HEK293 (cell line): ENCODE measurements around the gene PLEKHA3.

Experiments
- KLF1 ChIP-seq: fragments of 450-650 bp; formaldehyde crosslinking; IDR thresholded peaks from 2 replicates; pipeline ENCODE4 v1.5.1; 2016; ENCODE audit warnings: missing biosample characterization, missing genetic modification characterization
- KLF10 ChIP-seq: fragments of 450-650 bp; IDR thresholded peaks from 2 replicates; pipeline ENCODE4 v1.5.1; 2018; ENCODE audit warnings: missing biosample characterization, mild to moderate bottlenecking, missing genetic modification characterization
- MZF1 ChIP-seq: fragments of 450-650 bp; formaldehyde crosslinking; IDR thresholded peaks from 2 replicates; pipeline ENCODE4 v1.5.1; 2017; ENCODE audit warnings: missing biosample characterization, missing genetic modification characterization, borderline replicate concordance
- PBX3 ChIP-seq: sonication (generic); formaldehyde crosslinking; IDR thresholded peaks from 2 replicates; pipeline ENCODE4 v1.8.1; 2022; ENCODE audit warnings: mild to moderate bottlenecking, moderate library complexity, missing genetic modification reagents
- SP2 ChIP-seq: fragments of 450-650 bp; formaldehyde crosslinking; IDR thresholded peaks from 2 replicates; pipeline ENCODE4 v1.5.1; 2016; ENCODE audit warnings: missing biosample characterization, missing genetic modification characterization
- SP3 ChIP-seq: fragments of 450-650 bp; formaldehyde crosslinking; IDR thresholded peaks from 2 replicates; pipeline ENCODE4 v1.5.1; 2016; ENCODE audit warnings: missing biosample characterization, missing genetic modification characterization
- SP7 ChIP-seq: fragments of 450-650 bp; formaldehyde crosslinking; IDR thresholded peaks from 2 replicates; pipeline ENCODE4 v1.5.1; 2016; ENCODE audit warnings: missing biosample characterization, missing genetic modification characterization
- WT1 ChIP-seq: fragments of 450-650 bp; formaldehyde crosslinking; IDR thresholded peaks from 2 replicates; pipeline ENCODE4 v1.5.1; 2016; ENCODE audit warnings: missing biosample characterization, missing genetic modification characterization
- ZFHX2 ChIP-seq: fragments of 450-650 bp; formaldehyde crosslinking; conservative IDR thresholded peaks from 2 replicates; pipeline ENCODE4 v1.5.1; 2016; ENCODE audit warnings: missing biosample characterization, missing genetic modification characterization
- ZFP37 ChIP-seq: fragments of 450-650 bp; formaldehyde crosslinking; IDR thresholded peaks from 2 replicates; pipeline ENCODE4 v1.5.1; 2016; ENCODE audit warnings: missing biosample characterization, missing genetic modification characterization
- ZFP69B ChIP-seq: fragments of 450-650 bp; formaldehyde crosslinking; IDR thresholded peaks from 2 replicates; pipeline ENCODE4 v1.5.1; 2016; ENCODE audit warnings: missing biosample characterization, missing genetic modification characterization
- ZNF239 ChIP-seq: fragments of 450-650 bp; formaldehyde crosslinking; IDR thresholded peaks from 2 replicates; pipeline ENCODE4 v1.5.1; 2016; ENCODE audit warnings: missing biosample characterization, missing genetic modification characterization
- ZNF292 ChIP-seq: fragments of 450-650 bp; formaldehyde crosslinking; IDR thresholded peaks from 2 replicates; pipeline ENCODE4 v1.5.1; 2016; ENCODE audit warnings: low read depth, missing biosample characterization, missing genetic modification characterization, borderline replicate concordance
- ZNF311 ChIP-seq: fragments of 450-650 bp; formaldehyde crosslinking; IDR thresholded peaks from 2 replicates; pipeline ENCODE4 v1.5.1; 2017; ENCODE audit warnings: missing biosample characterization, missing genetic modification characterization, borderline replicate concordance
- ZNF366 ChIP-seq: fragments of 450-650 bp; formaldehyde crosslinking; conservative IDR thresholded peaks from 2 replicates; pipeline ENCODE4 v1.5.1; 2016; ENCODE audit warnings: missing biosample characterization, missing genetic modification characterization
- ZNF561 ChIP-seq: fragments of 450-650 bp; IDR thresholded peaks from 2 replicates; pipeline ENCODE4 v1.5.1; 2018; ENCODE audit warnings: missing biosample characterization, missing genetic modification characterization, borderline replicate concordance
- ZNF596 ChIP-seq: fragments of 450-650 bp; IDR thresholded peaks from 2 replicates; pipeline ENCODE4 v1.5.0; 2018; ENCODE audit warnings: missing biosample characterization, mild to moderate bottlenecking, missing genetic modification characterization, moderate library complexity
- ZNF623 ChIP-seq: fragments of 450-650 bp; formaldehyde crosslinking; IDR thresholded peaks from 2 replicates; pipeline ENCODE4 v1.5.1; 2016; ENCODE audit warnings: missing biosample characterization, missing genetic modification characterization
- ZNF777 ChIP-seq: fragments of 450-650 bp; formaldehyde crosslinking; IDR thresholded peaks from 2 replicates; pipeline ENCODE4 v1.5.1; 2017; ENCODE audit warnings: missing biosample characterization, missing genetic modification characterization, borderline replicate concordance
- ZNF843 ChIP-seq: fragments of 450-650 bp; formaldehyde crosslinking; IDR thresholded peaks from 2 replicates; pipeline ENCODE4 v1.5.1; 2016; ENCODE audit warnings: missing biosample characterization, missing genetic modification characterization
- ZSCAN30 ChIP-seq: fragments of 450-650 bp; IDR thresholded peaks from 2 replicates; pipeline ENCODE4 v1.5.1; 2018; ENCODE audit warnings: missing biosample characterization, mild to moderate bottlenecking, missing genetic modification characterization, moderate library complexity
- TF ChIP-seq, protein P1 (sequence below): fragments of 450-650 bp; formaldehyde crosslinking; IDR thresholded peaks from 2 replicates; pipeline ENCODE4 v1.5.1; 2016; ENCODE audit warnings: missing biosample characterization, missing genetic modification characterization
- TF ChIP-seq, protein P2 (sequence below): fragments of 450-650 bp; formaldehyde crosslinking; IDR thresholded peaks from 2 replicates; pipeline ENCODE4 v1.5.1; 2016; ENCODE audit warnings: missing biosample characterization, missing genetic modification characterization
- TF ChIP-seq, protein P3 (sequence below): fragments of 450-650 bp; formaldehyde crosslinking; IDR thresholded peaks from 2 replicates; pipeline ENCODE4 v1.5.1; 2017; ENCODE audit warnings: missing biosample characterization, missing genetic modification characterization
- TF ChIP-seq, protein P4 (sequence below): fragments of 450-650 bp; formaldehyde crosslinking; IDR thresholded peaks from 2 replicates; pipeline ENCODE4 v1.5.1; 2016; ENCODE audit warnings: missing biosample characterization, missing genetic modification characterization
- TF ChIP-seq, protein P5 (sequence below): fragments of 450-650 bp; formaldehyde crosslinking; IDR thresholded peaks from 2 replicates; pipeline ENCODE4 v1.5.1; 2016; ENCODE audit warnings: missing biosample characterization, missing genetic modification characterization

PLEKHA3 gene

GRCh38 chr2:178450774-178451525 is 29.3 kb upstream of the PLEKHA3 start, which contains the start of the genes PJVK and PRKRA (continued):
- TF ChIP-seq, protein P1, sequence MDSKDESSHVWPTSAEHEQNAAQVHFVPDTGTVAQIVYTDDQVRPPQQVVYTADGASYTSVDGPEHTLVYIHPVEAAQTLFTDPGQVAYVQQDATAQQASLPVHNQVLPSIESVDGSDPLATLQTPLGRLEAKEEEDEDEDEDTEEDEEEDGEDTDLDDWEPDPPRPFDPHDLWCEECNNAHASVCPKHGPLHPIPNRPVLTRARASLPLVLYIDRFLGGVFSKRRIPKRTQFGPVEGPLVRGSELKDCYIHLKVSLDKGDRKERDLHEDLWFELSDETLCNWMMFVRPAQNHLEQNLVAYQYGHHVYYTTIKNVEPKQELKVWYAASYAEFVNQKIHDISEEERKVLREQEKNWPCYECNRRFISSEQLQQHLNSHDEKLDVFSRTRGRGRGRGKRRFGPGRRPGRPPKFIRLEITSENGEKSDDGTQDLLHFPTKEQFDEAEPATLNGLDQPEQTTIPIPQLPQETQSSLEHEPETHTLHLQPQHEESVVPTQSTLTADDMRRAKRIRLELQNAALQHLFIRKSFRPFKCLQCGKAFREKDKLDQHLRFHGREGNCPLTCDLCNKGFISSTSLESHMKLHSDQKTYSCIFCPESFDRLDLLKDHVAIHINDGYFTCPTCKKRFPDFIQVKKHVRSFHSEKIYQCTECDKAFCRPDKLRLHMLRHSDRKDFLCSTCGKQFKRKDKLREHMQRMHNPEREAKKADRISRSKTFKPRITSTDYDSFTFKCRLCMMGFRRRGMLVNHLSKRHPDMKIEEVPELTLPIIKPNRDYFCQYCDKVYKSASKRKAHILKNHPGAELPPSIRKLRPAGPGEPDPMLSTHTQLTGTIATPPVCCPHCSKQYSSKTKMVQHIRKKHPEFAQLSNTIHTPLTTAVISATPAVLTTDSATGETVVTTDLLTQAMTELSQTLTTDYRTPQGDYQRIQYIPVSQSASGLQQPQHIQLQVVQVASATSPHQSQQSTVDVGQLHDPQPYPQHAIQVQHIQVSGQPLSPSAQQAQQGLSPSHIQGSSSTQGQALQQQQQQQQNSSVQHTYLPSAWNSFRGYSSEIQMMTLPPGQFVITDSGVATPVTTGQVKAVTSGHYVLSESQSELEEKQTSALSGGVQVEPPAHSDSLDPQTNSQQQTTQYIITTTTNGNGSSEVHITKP (tag by site-specific recombination) = peak; percentile 90
- TF ChIP-seq WT1 (tag by site-specific recombination) = peak; percentile 24; the same call in 1 of the 2 replicates
- TF ChIP-seq, protein P2, sequence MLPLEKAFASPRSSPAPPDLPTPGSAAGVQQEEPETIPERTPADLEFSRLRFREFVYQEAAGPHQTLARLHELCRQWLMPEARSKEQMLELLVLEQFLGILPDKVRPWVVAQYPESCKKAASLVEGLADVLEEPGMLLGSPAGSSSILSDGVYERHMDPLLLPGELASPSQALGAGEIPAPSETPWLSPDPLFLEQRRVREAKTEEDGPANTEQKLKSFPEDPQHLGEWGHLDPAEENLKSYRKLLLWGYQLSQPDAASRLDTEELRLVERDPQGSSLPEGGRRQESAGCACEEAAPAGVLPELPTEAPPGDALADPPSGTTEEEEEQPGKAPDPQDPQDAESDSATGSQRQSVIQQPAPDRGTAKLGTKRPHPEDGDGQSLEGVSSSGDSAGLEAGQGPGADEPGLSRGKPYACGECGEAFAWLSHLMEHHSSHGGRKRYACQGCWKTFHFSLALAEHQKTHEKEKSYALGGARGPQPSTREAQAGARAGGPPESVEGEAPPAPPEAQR (tag by site-specific recombination) = 0 out of 2 replicates have a peak, but pooled peaks have one; percentile 20
- TF ChIP-seq KLF10 (tag by site-specific recombination) = peak; percentile 80
- 0 out of 2 replicates have a peak, but pooled peaks have one; percentile 72 for TF ChIP-seq ZNF561 (tag by site-specific recombination)
- TF ChIP-seq ZSCAN30 = peak; percentile 90
- peak; percentile 52; the same call in 1 of the 2 replicates for TF ChIP-seq KLF1
- TF ChIP-seq, protein P3, sequence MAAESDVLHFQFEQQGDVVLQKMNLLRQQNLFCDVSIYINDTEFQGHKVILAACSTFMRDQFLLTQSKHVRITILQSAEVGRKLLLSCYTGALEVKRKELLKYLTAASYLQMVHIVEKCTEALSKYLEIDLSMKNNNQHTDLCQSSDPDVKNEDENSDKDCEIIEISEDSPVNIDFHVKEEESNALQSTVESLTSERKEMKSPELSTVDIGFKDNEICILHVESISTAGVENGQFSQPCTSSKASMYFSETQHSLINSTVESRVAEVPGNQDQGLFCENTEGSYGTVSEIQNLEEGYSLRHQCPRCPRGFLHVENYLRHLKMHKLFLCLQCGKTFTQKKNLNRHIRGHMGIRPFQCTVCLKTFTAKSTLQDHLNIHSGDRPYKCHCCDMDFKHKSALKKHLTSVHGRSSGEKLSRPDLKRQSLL (tag by site-specific recombination) = peak; percentile 95
- TF ChIP-seq ZNF239 (tag by site-specific recombination) = no peak
- peak; percentile 70 for TF ChIP-seq SP7
- peak; percentile 38; the same call in 1 of the 2 replicates for TF ChIP-seq ZFP69B (tag by site-specific recombination)
- TF ChIP-seq ZNF596 (tag by site-specific recombination) = 0 out of 2 replicates have a peak, but pooled peaks have one; percentile 1
- TF ChIP-seq ZNF843 (tag by site-specific recombination) = peak; percentile 58; the same call in 1 of the 2 replicates
- TF ChIP-seq, protein P4, sequence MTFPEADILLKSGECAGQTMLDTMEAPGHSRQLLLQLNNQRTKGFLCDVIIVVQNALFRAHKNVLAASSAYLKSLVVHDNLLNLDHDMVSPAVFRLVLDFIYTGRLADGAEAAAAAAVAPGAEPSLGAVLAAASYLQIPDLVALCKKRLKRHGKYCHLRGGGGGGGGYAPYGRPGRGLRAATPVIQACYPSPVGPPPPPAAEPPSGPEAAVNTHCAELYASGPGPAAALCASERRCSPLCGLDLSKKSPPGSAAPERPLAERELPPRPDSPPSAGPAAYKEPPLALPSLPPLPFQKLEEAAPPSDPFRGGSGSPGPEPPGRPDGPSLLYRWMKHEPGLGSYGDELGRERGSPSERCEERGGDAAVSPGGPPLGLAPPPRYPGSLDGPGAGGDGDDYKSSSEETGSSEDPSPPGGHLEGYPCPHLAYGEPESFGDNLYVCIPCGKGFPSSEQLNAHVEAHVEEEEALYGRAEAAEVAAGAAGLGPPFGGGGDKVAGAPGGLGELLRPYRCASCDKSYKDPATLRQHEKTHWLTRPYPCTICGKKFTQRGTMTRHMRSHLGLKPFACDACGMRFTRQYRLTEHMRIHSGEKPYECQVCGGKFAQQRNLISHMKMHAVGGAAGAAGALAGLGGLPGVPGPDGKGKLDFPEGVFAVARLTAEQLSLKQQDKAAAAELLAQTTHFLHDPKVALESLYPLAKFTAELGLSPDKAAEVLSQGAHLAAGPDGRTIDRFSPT = peak; percentile 94
- TF ChIP-seq ZNF311 (tag by site-specific recombination) = no peak
- peak; percentile 90 for TF ChIP-seq ZFHX2 (tag by site-specific recombination)
- TF ChIP-seq, protein P5, sequence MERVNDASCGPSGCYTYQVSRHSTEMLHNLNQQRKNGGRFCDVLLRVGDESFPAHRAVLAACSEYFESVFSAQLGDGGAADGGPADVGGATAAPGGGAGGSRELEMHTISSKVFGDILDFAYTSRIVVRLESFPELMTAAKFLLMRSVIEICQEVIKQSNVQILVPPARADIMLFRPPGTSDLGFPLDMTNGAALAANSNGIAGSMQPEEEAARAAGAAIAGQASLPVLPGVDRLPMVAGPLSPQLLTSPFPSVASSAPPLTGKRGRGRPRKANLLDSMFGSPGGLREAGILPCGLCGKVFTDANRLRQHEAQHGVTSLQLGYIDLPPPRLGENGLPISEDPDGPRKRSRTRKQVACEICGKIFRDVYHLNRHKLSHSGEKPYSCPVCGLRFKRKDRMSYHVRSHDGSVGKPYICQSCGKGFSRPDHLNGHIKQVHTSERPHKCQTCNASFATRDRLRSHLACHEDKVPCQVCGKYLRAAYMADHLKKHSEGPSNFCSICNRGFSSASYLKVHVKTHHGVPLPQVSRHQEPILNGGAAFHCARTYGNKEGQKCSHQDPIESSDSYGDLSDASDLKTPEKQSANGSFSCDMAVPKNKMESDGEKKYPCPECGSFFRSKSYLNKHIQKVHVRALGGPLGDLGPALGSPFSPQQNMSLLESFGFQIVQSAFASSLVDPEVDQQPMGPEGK (tag by site-specific recombination) = peak; percentile 94
- TF ChIP-seq ZFP37 (tag by site-specific recombination) = peak; percentile 37; the same call in 1 of the 2 replicates
- no peak for TF ChIP-seq ZNF623 (tag by site-specific recombination)
- TF ChIP-seq ZNF777 (tag by site-specific recombination) = no peak
- no peak for TF ChIP-seq MZF1 (tag by site-specific recombination)
- peak; percentile 93 for TF ChIP-seq SP3 (tag by site-specific recombination)
- no peak for TF ChIP-seq ZNF292 (tag by site-specific recombination)
- TF ChIP-seq ZNF366 (tag by site-specific recombination) = peak; percentile 72
- peak; percentile 90 for TF ChIP-seq SP2 (tag by site-specific recombination)
- no peak for TF ChIP-seq PBX3
